Measurements from ENCODE around the gene CMTM7. TPM values are rescaled to one million over a fixed set of nuclear protein-coding genes. Genes with fewer than 3 reads are reported as not detected.
"Not testable (repeated sequence)": the region's sequence is repeated elsewhere in the genome, so short reads cannot be mapped to it uniquely, and the experiment has no call there.

The CMTM7 gene
- total RNA-seq, 4 donors from 2014 or later: 14.8 to 24.7 (median 22.0) TPM

DNA sequence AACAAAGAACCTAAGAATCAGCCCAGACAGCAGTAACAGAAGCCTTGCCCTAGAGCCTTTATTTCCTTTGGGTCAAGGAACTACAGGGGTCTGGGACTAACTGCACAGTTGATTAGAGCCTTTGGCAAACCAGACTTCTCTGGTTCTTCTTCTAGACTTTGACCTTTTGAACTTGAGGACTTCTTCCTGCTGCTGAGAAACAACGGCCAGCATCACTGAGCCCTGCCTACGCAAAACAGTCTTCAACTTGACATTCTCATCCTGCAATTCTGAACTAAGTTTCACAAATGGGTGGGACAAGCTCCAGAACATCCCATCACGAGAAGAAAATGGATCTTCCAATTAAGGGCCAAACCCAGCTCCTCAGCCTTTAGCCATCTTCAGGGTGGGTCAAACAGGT, 79.6 kb downstream of the CMTM7 start:
- DNase-seq: no peak
- TF ChIP-seq, protein P1, sequence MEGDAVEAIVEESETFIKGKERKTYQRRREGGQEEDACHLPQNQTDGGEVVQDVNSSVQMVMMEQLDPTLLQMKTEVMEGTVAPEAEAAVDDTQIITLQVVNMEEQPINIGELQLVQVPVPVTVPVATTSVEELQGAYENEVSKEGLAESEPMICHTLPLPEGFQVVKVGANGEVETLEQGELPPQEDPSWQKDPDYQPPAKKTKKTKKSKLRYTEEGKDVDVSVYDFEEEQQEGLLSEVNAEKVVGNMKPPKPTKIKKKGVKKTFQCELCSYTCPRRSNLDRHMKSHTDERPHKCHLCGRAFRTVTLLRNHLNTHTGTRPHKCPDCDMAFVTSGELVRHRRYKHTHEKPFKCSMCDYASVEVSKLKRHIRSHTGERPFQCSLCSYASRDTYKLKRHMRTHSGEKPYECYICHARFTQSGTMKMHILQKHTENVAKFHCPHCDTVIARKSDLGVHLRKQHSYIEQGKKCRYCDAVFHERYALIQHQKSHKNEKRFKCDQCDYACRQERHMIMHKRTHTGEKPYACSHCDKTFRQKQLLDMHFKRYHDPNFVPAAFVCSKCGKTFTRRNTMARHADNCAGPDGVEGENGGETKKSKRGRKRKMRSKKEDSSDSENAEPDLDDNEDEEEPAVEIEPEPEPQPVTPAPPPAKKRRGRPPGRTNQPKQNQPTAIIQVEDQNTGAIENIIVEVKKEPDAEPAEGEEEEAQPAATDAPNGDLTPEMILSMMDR (IDR thresholded peaks at IDR 0.05): no peak
- no peak for TF ChIP-seq POLR2A (IDR thresholded peaks at IDR 0.05)
- Histone ChIP-seq H3K9me3 (no peaks in the 10 kb centered on the region), H3K36me3 (no peaks in the 10 kb centered on the region), H3K27ac (no peak overlapping the region), H3K27me3 (no peaks in the 10 kb centered on the region), H3K4me3 (replicated peaks in 1 of 3) (no peak overlapping the region), H3K4me1 (peaks cover 9 to 19% of the 10 kb centered on the region in 2 donors)
- intact Hi-C loops (cut with DNase I): no loop called here
- WGBS, 2 donors: 93 to 97% methylated on average over 3 of the region's 3 CpGs

GRCh38 chr3:32472151-32472550, 80.5 kb downstream of the CMTM7 start:
- H3K27me3 ChIP-seq; intact Hi-C loops (cut with DNase I); H3K4me3 ChIP-seq (replicated peaks in 1 of 3); DNase-seq; H3K9me3 ChIP-seq; H3K27ac ChIP-seq; H3K36me3 ChIP-seq: not testable (repeated sequence)
- 90 to 93% methylated on average over 12 of the region's 12 CpGs for WGBS, 2 donors
- peaks cover 9 to 19% of the 10 kb centered on the region in 2 donors for H3K4me1 ChIP-seq

DNA sequence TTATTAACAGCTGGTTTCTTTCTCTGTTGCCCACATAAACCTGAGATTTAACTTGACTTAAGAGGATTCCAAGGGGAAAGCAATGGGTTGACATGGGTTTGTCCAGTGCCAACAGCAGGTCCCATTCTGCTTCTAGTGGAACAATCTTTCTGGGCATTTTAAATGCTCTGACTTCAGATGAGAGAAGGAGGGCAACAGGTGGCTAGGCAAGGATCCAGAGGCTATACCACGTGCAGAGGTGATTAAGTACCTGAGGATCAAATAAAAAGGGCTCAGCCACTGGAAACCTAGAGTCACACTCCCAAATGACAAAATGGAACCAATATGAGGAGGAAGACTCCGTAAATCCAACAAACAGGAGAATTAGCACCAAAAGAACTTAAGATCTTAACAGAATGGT, 82.5 kb downstream of the CMTM7 start:
- no peak overlapping the region for H3K4me3 ChIP-seq (replicated peaks in 1 of 3)
- no peaks in the 10 kb centered on the region for H3K9me3 ChIP-seq
- intact Hi-C loops (cut with DNase I): no loop called here
- H3K4me1 ChIP-seq: peaks cover 4 to 13% of the 10 kb centered on the region in 2 donors
- DNase-seq: no peak
- no peaks in the 10 kb centered on the region for H3K36me3 ChIP-seq
- H3K27ac ChIP-seq: no peak overlapping the region
- WGBS, 2 donors: 95 to 96% methylated on average over 2 of the region's 2 CpGs
- TF ChIP-seq POLR2A (IDR thresholded peaks at IDR 0.05): no peak
- no peaks in the 10 kb centered on the region for H3K27me3 ChIP-seq

- intact Hi-C loops (cut with DNase I): no loop called here
- peaks cover 0 to 7% of the 10 kb centered on the region in 2 donors for H3K4me1 ChIP-seq
- 45 to 97% methylated on average over 1 of the region's 1 CpG for WGBS, 2 donors
- no peak overlapping the region for H3K4me3 ChIP-seq (replicated peaks in 1 of 3)
- DNase-seq: no peak
- H3K27ac ChIP-seq: peak overlapping the region in 1 of 3 donors; percentile 26
- H3K27me3 ChIP-seq: no peaks in the 10 kb centered on the region
- peaks cover 0 to 3% of the 10 kb centered on the region in 2 donors for H3K36me3 ChIP-seq
- H3K9me3 ChIP-seq: no peaks in the 10 kb centered on the region
- TF ChIP-seq POLR2A (IDR thresholded peaks at IDR 0.05): no peak
Observed at GRCh38 chr3:32480604-32481003, 89.0 kb downstream of the CMTM7 start.

DNA sequence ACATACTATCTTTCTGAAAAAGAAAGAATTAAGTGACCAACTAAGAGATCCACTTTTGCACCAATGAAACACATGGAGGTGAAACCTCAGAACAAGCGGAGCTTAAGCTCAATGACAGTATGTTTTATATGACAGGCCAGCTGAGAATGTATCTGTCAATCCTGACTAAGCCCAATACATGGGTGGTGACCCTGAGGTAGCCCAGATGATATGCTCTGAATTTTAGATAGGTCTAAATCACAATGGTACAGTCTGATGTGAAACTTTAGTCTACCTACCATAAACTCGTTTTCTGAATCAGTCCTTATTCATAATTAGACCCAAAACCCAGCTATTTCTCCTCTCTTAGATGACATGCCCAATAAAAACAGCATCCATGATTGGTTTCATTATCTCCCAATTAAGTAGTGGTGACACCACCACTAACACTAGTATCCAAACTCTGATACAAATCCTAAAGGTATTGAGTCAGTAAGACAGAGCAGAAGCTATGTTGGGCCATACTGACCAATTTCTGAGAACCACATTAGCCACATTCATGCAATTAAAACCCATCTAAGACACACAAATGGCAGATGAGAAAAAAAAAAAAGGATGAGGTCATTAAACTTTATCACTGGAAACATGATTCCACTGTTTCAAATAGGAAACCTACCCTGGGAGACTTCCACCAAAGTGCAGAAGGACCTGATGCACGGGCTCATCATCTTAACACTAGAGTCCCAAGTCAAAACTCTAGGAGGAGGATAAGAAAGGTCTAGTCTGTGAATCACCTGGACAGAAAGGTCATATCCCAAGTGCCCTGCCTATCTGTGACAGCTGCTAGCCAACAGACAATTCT, 90.4 kb downstream of the CMTM7 start:
- Histone ChIP-seq H3K9me3 (no peaks in the 10 kb centered on the region), H3K36me3 (peaks cover 0 to 3% of the 10 kb centered on the region in 2 donors), H3K27ac (no peak overlapping the region), H3K4me3 (replicated peaks in 1 of 3) (no peak overlapping the region), H3K27me3 (no peaks in the 10 kb centered on the region), H3K4me1 (peaks cover 0 to 7% of the 10 kb centered on the region in 2 donors)
- no peak for DNase-seq
- intact Hi-C loops (cut with DNase I): no loop called here
- 93 to 97% methylated on average over 3 of the region's 3 CpGs for WGBS, 2 donors
- TF ChIP-seq, protein P1 (IDR thresholded peaks at IDR 0.05): no peak
- no peak for TF ChIP-seq POLR2A (IDR thresholded peaks at IDR 0.05)

DNA sequence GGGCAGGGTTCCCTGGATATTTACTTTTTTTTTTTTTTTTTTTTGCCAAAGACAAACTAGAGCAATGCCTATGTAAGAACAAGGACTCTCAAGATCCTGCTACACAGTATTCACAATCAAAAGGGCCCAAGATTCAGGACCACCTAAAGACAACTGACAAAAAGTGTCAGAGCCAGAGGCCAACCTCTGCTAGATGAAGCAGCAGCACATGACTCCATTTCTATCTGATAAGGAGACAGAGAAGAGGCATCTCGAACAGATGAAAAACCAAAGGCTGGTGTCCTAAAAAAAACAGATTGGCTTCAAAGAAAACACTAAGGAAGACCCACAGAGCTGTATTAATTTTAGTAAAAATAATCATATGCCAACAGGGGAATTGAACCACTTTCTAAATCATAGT, 91.0 kb downstream of the CMTM7 start:
- TF ChIP-seq POLR2A (IDR thresholded peaks at IDR 0.05): no peak
- TF ChIP-seq, protein P1 (IDR thresholded peaks at IDR 0.05): no peak
- Histone ChIP-seq H3K4me3 (replicated peaks in 1 of 3) (no peak overlapping the region), H3K4me1 (peaks cover 6 to 12% of the 10 kb centered on the region in 2 donors), H3K27me3 (no peaks in the 10 kb centered on the region), H3K36me3 (peaks cover 0 to 3% of the 10 kb centered on the region in 2 donors), H3K27ac (no peak overlapping the region), H3K9me3 (no peaks in the 10 kb centered on the region)
- intact Hi-C loops (cut with DNase I): no loop called here
- 78 to 87% methylated on average over 1 of the region's 1 CpG for WGBS, 2 donors
- DNase-seq: no peak

All from thyroid gland (tissue), 4 donors.